Measurements from ENCODE around the gene ARHGEF18. TPM values are rescaled to one million over a fixed set of nuclear protein-coding genes. Genes with fewer than 3 reads are reported as not detected.
"Not testable (repeated sequence)": the region's sequence is repeated elsewhere in the genome, so short reads cannot be mapped to it uniquely, and the experiment has no call there.

Gene ARHGEF18
- total and polyA plus RNA-seq, 12 donors, result 4.8 to 13.3 (median 8.2) TPM

DNA sequence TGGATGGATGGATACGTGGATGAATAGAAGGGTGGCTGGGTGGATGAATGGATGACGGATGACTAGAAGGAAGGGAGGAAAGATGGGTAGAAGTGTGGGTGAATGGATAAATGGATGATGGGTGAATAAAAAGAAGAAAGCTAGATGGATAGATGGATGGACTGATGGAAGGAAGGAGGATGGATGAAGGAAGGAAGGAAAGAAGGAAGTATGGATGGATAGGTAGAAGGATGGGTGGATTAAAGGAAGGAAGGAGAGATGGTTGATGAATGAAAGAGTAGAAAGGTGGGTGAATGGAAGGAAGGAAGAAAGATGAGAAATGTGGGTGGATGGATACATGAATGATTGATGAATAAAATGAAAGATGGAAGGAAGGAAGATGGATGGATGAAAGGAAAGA is 14.5 kb downstream of the ARHGEF18 start:
- intact Hi-C loops (cut with DNase I), result no loop called here
- Histone ChIP-seq H3K4me1 (peaks cover 0 to 3% (median 0%) of the 10 kb centered on the region in 9 donors), H3K9me3 (no peaks in the 10 kb centered on the region), H3K27me3 (peaks cover 0 to 2% (median 0%) of the 10 kb centered on the region in 7 donors), H3K27ac (no peak overlapping the region), H3K36me3 (peaks cover 0 to 4% (median 0%) of the 10 kb centered on the region in 9 donors), H3K4me3 (no peak overlapping the region)
- DNase-seq, result no peak
- no peak for ATAC-seq
- TF ChIP-seq, protein P1, sequence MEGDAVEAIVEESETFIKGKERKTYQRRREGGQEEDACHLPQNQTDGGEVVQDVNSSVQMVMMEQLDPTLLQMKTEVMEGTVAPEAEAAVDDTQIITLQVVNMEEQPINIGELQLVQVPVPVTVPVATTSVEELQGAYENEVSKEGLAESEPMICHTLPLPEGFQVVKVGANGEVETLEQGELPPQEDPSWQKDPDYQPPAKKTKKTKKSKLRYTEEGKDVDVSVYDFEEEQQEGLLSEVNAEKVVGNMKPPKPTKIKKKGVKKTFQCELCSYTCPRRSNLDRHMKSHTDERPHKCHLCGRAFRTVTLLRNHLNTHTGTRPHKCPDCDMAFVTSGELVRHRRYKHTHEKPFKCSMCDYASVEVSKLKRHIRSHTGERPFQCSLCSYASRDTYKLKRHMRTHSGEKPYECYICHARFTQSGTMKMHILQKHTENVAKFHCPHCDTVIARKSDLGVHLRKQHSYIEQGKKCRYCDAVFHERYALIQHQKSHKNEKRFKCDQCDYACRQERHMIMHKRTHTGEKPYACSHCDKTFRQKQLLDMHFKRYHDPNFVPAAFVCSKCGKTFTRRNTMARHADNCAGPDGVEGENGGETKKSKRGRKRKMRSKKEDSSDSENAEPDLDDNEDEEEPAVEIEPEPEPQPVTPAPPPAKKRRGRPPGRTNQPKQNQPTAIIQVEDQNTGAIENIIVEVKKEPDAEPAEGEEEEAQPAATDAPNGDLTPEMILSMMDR (IDR thresholded peaks at IDR 0.05), result no peak
- 77 to 84% methylated on average over 2 of the region's 2 CpGs for WGBS, 2 donors

GRCh38 chr19:7366701-7367420 is 18.1 kb downstream of the ARHGEF18 start:
- DNase-seq (no peak), ATAC-seq (no peak)
- H3K27ac ChIP-seq, result no peak overlapping the region
- peaks cover 0 to 9% (median 0%) of the 10 kb centered on the region in 9 donors for H3K4me1 ChIP-seq
- 78 to 84% methylated on average over 10 of the region's 10 CpGs for WGBS, 2 donors
- H3K27me3 ChIP-seq, result peaks cover 0 to 2% (median 0%) of the 10 kb centered on the region in 7 donors
- intact Hi-C loops (cut with DNase I), result no loop called here
- H3K4me3 ChIP-seq, result no peak overlapping the region
- H3K9me3 ChIP-seq, result no peaks in the 10 kb centered on the region
- peaks cover 0 to 4% (median 0%) of the 10 kb centered on the region in 9 donors for H3K36me3 ChIP-seq
- TF ChIP-seq, protein P1 (IDR thresholded peaks at IDR 0.05), result peak in 4 of 9 donors; percentile 19 to 42 (median 28)

GRCh38 chr19:7368456-7368855 is 19.7 kb downstream of the ARHGEF18 start:
- Histone ChIP-seq H3K4me1 (peaks cover 0 to 9% (median 0%) of the 10 kb centered on the region in 9 donors), H3K9me3 (no peaks in the 10 kb centered on the region), H3K36me3 (peaks cover 0 to 8% (median 0%) of the 10 kb centered on the region in 9 donors), H3K4me3 (no peak overlapping the region), H3K27ac (peak overlapping the region in 1 of 10 donors; percentile 40), H3K27me3 (peaks cover 0 to 2% (median 0%) of the 10 kb centered on the region in 7 donors)
- intact Hi-C loops (cut with DNase I), result no loop called here
- DNase-seq, result no peak
- 28 to 35% methylated on average over 4 of the region's 4 CpGs for WGBS, 2 donors
- ATAC-seq, result no peak
- TF ChIP-seq, protein P1 (IDR thresholded peaks at IDR 0.05), result no peak

DNA sequence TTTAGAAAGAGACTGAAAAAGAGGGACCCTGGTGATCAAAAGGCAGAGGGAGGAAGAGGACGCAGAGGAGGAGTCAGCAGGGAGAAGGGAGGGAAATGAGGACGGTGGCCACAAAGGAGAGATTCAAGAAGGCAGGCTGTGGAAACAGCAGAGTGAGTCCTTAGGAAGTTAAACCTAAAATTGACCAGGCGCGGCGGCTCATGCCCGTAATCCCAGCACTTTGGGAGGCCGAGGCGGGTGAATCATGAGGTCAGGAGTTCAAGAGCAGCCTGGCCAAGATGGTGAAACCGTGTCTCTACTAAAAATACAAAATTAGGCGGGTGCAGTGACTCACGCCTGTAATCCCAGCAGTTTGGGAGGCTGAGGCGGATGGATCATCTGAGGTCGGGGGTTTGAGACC is 20.1 kb downstream of the ARHGEF18 start:
- H3K27ac ChIP-seq, result peak overlapping the region in 1 of 10 donors; percentile 40
- H3K4me1 ChIP-seq; H3K9me3 ChIP-seq; ATAC-seq; H3K36me3 ChIP-seq; H3K27me3 ChIP-seq; H3K4me3 ChIP-seq; DNase-seq; intact Hi-C loops (cut with DNase I): not testable (repeated sequence)
- 59 to 61% methylated on average over 13 of the region's 13 CpGs for WGBS, 2 donors

- H3K27ac ChIP-seq, result no peak overlapping the region
- H3K36me3 ChIP-seq, result peaks cover 0 to 8% (median 0%) of the 10 kb centered on the region in 9 donors
- intact Hi-C loops (cut with DNase I), result no loop called here
- TF ChIP-seq, protein P1 (IDR thresholded peaks at IDR 0.05), result no peak
- no peak overlapping the region for H3K4me3 ChIP-seq
- H3K9me3 ChIP-seq, result no peaks in the 10 kb centered on the region
- peaks cover 0 to 2% (median 0%) of the 10 kb centered on the region in 7 donors for H3K27me3 ChIP-seq
- H3K4me1 ChIP-seq, result peaks cover 0 to 9% (median 0%) of the 10 kb centered on the region in 9 donors
- DNase-seq, result no peak
- 75 to 78% methylated on average over 10 of the region's 10 CpGs for WGBS, 2 donors
- ATAC-seq, result no peak
These were observed 21.8 kb downstream of the ARHGEF18 start for GRCh38 chr19:7370546-7370945.

Data from heart right ventricle (tissue), 16 donors.